ENCODE data around the gene HAGHL. TPM values are rescaled to one million over a fixed set of nuclear protein-coding genes. Genes with fewer than 3 reads are reported as not detected.

HAGHL gene
- total and polyA plus RNA-seq, 2 experiments from 2014 or later, result 21.6 to 35.3 TPM

- Mint-ChIP-seq H3K27me3 (ENCODE audit: insufficient read depth, low read depth, poor library complexity) (peaks cover 17% of the 10 kb centered on the region), H3K4me3 (no peak overlapping the region), H3K36me3 (ENCODE audit: low read depth) (no peaks in the 10 kb centered on the region), H3K9me3 (no peaks in the 10 kb centered on the region; the same call in 2 of the 3 replicates), H3K4me1 (no peaks in the 10 kb centered on the region; the same call in 1 of the 3 replicates), H3K27ac (no peak overlapping the region)
- TF ChIP-seq EZH2 (IDR thresholded peaks at IDR 0.05; ENCODE audit: low read depth, unreplicated experiment) (no peak), ZNF462 (CRISPR knock-in tag; IDR thresholded peaks at IDR 0.05) (no peak), ZNF331 (CRISPR knock-in tag; IDR thresholded peaks at IDR 0.05; ENCODE audit: low read depth) (no peak), STAT1 (IDR thresholded peaks at IDR 0.05; ENCODE audit: unreplicated experiment) (no peak), CREB1 (CRISPR knock-in tag; IDR thresholded peaks at IDR 0.05; ENCODE audit: low read depth) (no peak), ZNF114 (CRISPR knock-in tag; IDR thresholded peaks at IDR 0.05) (no peak), EZH2phosphoT487 (IDR thresholded peaks at IDR 0.05; ENCODE audit: unreplicated experiment) (no peak), ETS1 (IDR thresholded peaks at IDR 0.05) (no peak), CTCF (conservative IDR thresholded peaks at IDR 0.05; ENCODE audit: low read depth in 2 of 2) (no peak), POLR2AphosphoS5 (IDR thresholded peaks at IDR 0.05; ENCODE audit: low read depth) (no peak), NANOG (IDR thresholded peaks at IDR 0.05; ENCODE audit: borderline replicate concordance) (no peak), REST (IDR thresholded peaks at IDR 0.05; ENCODE audit: unreplicated experiment) (no peak), JUNB (IDR thresholded peaks at IDR 0.05; ENCODE audit: unreplicated experiment) (no peak)
- H3F3A ChIP-seq (replicated peaks; ENCODE audit: low read depth), result 0 out of 2 replicates have a peak, but pooled peaks cover 3% of the 10 kb centered on the region
- H2AFZ ChIP-seq, result no peak overlapping the region
- no peak for ATAC-seq
- no peaks in the 10 kb centered on the region for H4K20me1 ChIP-seq (replicated peaks; ENCODE audit: insufficient read depth)
- H3K27me3 ChIP-seq (ENCODE audit: insufficient read depth), result no peaks in the 10 kb centered on the region
- no peaks in the 10 kb centered on the region for H3K4me1 ChIP-seq (ENCODE audit: insufficient read depth)
- H3K4me3 ChIP-seq, result no peak overlapping the region
- no peak for DNase-seq (ENCODE audit: low spot score)
- H3K27ac ChIP-seq (ENCODE audit: low read depth), result no peak overlapping the region
- H3K36me3 ChIP-seq (ENCODE audit: insufficient read depth), result no peaks in the 10 kb centered on the region
- no peaks in the 10 kb centered on the region for H3K9me2 ChIP-seq (ENCODE audit: insufficient read depth)
- H3K4me2 ChIP-seq, result no peak overlapping the region
- no peaks in the 10 kb centered on the region for H3K79me2 ChIP-seq (replicated peaks; ENCODE audit: insufficient read depth)
Observed at GRCh38 chr16:763369-764183, 36.7 kb downstream of the HAGHL start.
